ENCODE results near the gene TECTA. TPM values are rescaled to one million over a fixed set of nuclear protein-coding genes. Genes with fewer than 3 reads are reported as not detected.
"Not testable (repeated sequence)": the region's sequence is repeated elsewhere in the genome, so short reads cannot be mapped to it uniquely, and the experiment has no call there.

Gene TECTA
- total RNA-seq, 1 donor from 2014 or later: 1.7 TPM

DNA sequence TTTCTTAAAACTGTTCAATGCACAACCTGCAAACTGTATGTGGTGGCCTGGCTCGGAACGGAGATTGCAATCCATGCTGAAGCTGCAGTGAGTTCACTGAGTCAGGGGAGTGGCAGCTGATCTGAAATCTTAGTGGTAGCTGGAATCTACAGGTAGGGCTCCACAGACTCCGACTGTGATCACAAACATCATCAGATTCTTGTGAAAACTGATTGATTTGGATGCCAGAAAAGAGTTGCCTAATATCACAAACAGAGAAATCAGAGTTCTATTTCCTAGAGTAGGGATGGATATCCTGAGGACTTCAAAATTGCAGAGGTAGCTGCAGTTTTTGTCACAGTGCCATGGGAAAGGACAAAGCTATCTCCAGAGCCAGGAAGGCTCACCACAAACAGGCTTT lies 134.0 kb downstream of the TECTA start:
- no peak for DNase-seq

GRCh38 chr11:121236115-121237001 lies 135.3 kb downstream of the TECTA start:
- no peak for DNase-seq

- DNase-seq: not testable (repeated sequence)
Measured at GRCh38 chr11:121237247-121237646, 136.2 kb downstream of the TECTA start.

GRCh38 chr11:121237686-121238658 lies 136.9 kb downstream of the TECTA start:
- no peak for DNase-seq

GRCh38 chr11:121238956-121239355 lies 137.9 kb downstream of the TECTA start:
- DNase-seq: no peak

DNA sequence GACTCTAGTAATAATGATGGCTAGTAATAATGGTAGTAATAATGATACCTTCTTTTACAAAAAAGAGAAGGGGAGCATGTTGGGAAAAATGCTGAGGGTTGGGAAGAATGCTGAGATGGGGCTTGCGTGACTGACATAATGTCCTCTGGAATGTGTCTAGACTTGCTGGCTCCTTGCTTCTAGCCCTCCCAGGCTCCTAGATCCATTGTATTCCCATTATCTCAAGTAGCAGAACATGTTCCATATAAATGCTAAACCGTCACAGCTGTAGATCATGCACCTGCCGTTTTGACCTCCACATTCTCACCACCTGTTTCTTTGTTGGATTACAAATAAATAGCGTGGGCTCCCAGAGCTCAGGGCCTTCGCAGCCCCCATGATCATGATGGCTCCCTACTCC lies 139.0 kb downstream of the TECTA start:
- not testable (repeated sequence) for DNase-seq

DNA sequence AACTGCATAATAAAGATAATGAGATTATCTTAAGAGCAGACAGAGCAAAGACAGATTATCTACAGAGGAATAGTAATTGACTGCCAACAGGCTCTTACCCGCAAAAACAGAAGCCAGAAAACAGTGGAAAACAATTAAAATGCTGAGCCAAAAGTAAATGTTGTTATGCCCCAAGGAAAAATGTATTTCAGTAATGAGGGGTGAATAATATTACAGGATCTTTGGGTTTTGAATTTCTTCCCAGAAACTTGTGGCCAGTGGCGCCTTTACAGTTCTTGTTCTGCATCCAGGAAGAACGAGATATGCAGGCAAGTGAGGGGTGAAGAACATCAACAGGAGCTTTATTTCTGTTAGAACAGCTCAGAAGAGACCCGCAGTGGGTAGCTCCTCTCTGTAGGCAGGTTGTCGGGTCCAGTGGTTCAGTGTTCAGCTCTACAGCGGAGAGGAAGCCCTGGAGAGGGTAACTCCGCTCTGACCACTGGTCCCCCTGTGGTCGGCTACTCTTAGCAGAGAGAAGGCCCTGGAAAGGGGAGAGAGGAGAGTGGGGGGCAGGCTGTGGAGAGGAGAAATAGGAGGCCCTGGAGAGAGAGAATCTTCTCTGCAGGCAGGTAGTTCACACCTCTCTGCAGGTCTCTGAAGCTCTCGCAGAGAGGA lies 139.7 kb downstream of the TECTA start:
- DNase-seq: no peak

Other genes starting within 250 kb of the TECTA start
- gene TBCEL, start 77.1 kb upstream of the TECTA start, total RNA-seq: 62.2 TPM
- 159 TPM for gene SC5D, start 191.5 kb downstream of the TECTA start, total RNA-seq

Measured in occipital lobe (tissue), 2 donors.